K562 (cell line): ENCODE results near the gene CTDSPL. TPM values are rescaled to one million over a fixed set of nuclear protein-coding genes. Genes with fewer than 3 reads are reported as not detected.

ENCODE experiments used
- ARID1B ChIP-seq: fragments of 450-650 bp; IDR thresholded peaks from 2 replicates; pipeline ENCODE4 v1.6.1; 2016; ENCODE audit warnings: antibody characterized with exemption, mild to moderate bottlenecking, inconsistent platforms
- ARNT ChIP-seq, 2 experiments: fragments of 450-650 bp; IDR thresholded peaks; 2 replicates each; pipeline ENCODE4 v1.6.1; 2016; ENCODE audit warnings: mild to moderate bottlenecking in 1 of 2
- BHLHE40 ChIP-seq: IDR thresholded peaks from 2 replicates; pipeline ENCODE4 v1.6.1; 2011; ENCODE audit warnings: low read length, improper control_type of control experiment
- BMI1 ChIP-seq: fragments of 150-350 bp; IDR thresholded peaks from 2 replicates; pipeline ENCODE4 v1.6.1; 2014; ENCODE audit warnings: low read length
- BRF1 ChIP-seq: IDR thresholded peaks from 3 replicates; pipeline ENCODE4 v1.6.1; 2011; ENCODE audit warnings: borderline replicate concordance, mild to moderate bottlenecking; ENCODE audit not compliant: insufficient read length; ENCODE audit errors: extremely low read depth
- CC2D1A ChIP-seq: fragments of 450-650 bp; IDR thresholded peaks from 2 replicates; pipeline ENCODE4 v1.6.1; 2017; ENCODE audit warnings: mild to moderate bottlenecking
- CHD2 ChIP-seq: IDR thresholded peaks from 2 replicates; pipeline ENCODE4 v1.6.1; 2011; ENCODE audit warnings: low read depth, low read length
- E2F3 ChIP-seq: fragments of 250-450 bp; sonication (Bioruptor Pico); IDR thresholded peaks from 2 replicates; pipeline ENCODE4 v1.4.0; 2020; ENCODE audit warnings: mild to moderate bottlenecking
- GABPB2 ChIP-seq: fragments of 250-450 bp; sonication (Bioruptor Pico); conservative IDR thresholded peaks from 2 replicates; pipeline ENCODE4 v1.5.1; 2021; ENCODE audit warnings: mild to moderate bottlenecking
- GMEB1 ChIP-seq: fragments of 250-450 bp; sonication (Bioruptor Pico); IDR thresholded peaks from 2 replicates; pipeline ENCODE4 v1.4.0; 2020; ENCODE audit warnings: mild to moderate bottlenecking
- GTF2E2 ChIP-seq: fragments of 200-800 bp; sonication (Bioruptor generic); IDR thresholded peaks from 2 replicates; pipeline ENCODE4 v1.6.1; 2016; ENCODE audit warnings: missing genetic modification characterization, missing compliant biosample characterization
- HOMEZ ChIP-seq: fragments of 250-450 bp; sonication (Bioruptor Pico); IDR thresholded peaks from 2 replicates; pipeline ENCODE4 v1.4.0; 2020; ENCODE audit warnings: mild to moderate bottlenecking, moderate library complexity
- KDM4B ChIP-seq, 2 experiments: fragments of 450-650 bp in 1 of 2; sonication (generic) in 1 of 2; IDR thresholded peaks; 2 replicates each; pipeline ENCODE4 v1.6.1; 2016 to 2017; ENCODE audit warnings: borderline replicate concordance in 2 of 2, antibody characterized with exemption in 1 of 2, low read depth in 1 of 2, mild to moderate bottlenecking in 1 of 2
- NFIX ChIP-seq: fragments of 250-450 bp; sonication (Bioruptor Pico); IDR thresholded peaks from 2 replicates; pipeline ENCODE4 v1.4.0; 2020; ENCODE audit warnings: low read depth, mild to moderate bottlenecking, moderate library complexity
- NR3C1 ChIP-seq: sonication (generic); formaldehyde crosslinking; IDR thresholded peaks from 2 replicates; pipeline ENCODE4 v1.8.1; 2022; ENCODE audit warnings: missing genetic modification reagents
- RBM15 ChIP-seq: fragments of 200-400 bp; formaldehyde crosslinking; IDR thresholded peaks from 2 replicates; pipeline ENCODE4 v1.6.1; 2018; ENCODE audit warnings: mild to moderate bottlenecking, low read length, moderate library complexity; ENCODE audit not compliant: insufficient read depth
- TSC22D4 ChIP-seq: fragments of 450-650 bp; IDR thresholded peaks from 2 replicates; pipeline ENCODE4 v1.6.1; 2016; ENCODE audit warnings: missing genetic modification characterization, missing biosample characterization, control low read depth
- ZBTB1 ChIP-seq: sonication (generic); formaldehyde crosslinking; IDR thresholded peaks from 2 replicates; pipeline ENCODE4 v1.8.1; 2023; ENCODE audit warnings: missing genetic modification reagents, low read depth, mild to moderate bottlenecking, borderline replicate concordance
- ZNF165 ChIP-seq: fragments of 250-450 bp; sonication (Bioruptor Pico); IDR thresholded peaks from 2 replicates; pipeline ENCODE4 v1.4.0; 2020; ENCODE audit warnings: borderline replicate concordance
- ZNF217 ChIP-seq: sonication (generic); formaldehyde crosslinking; IDR thresholded peaks from 2 replicates; pipeline ENCODE4 v1.8.0; 2022; ENCODE audit warnings: mild to moderate bottlenecking, missing genetic modification reagents
- ZNF232 ChIP-seq: sonication (generic); formaldehyde crosslinking; IDR thresholded peaks from 2 replicates; pipeline ENCODE4 v1.8.0; 2022; ENCODE audit warnings: mild to moderate bottlenecking, missing genetic modification reagents
- ZZZ3 ChIP-seq: fragments of 450-650 bp; IDR thresholded peaks from 2 replicates; pipeline ENCODE4 v1.6.1; 2016; ENCODE audit warnings: antibody characterized with exemption, mild to moderate bottlenecking, moderate library complexity
- polyA plus RNA-seq, 8 experiments: library from polyadenylated mRNA; depleted of rRNA in 4 of 8; stranded (reverse) in 5 of 8; unstranded in 3 of 8; fragments of >200 nt; fragmentation: Nextera tagmentation in 2 of 8; fragmentation: Illumina TruSeq in 1 of 8; extraction: Ambion mirVana in 2 of 8; extraction: Trizol in 1 of 8; gene quantifications; 2 replicates each; pipeline versions ENCODE4 v1.2.1 to v1.2.3, GENCODE V29; 2011 to 2014; ENCODE audit warnings: inconsistent platforms in 1 of 8, missing spikeins in 1 of 8
- total RNA-seq, 7 experiments: library from RNA; depleted of rRNA in 6 of 7; stranded (reverse); fragments of >200 nt in 6 of 7; fragmentation: Illumina TruSeq in 2 of 7; extraction: Trizol in 2 of 7; gene quantifications; 2 replicates each; pipeline versions ENCODE4 v1.2.1 to v1.2.3, GENCODE V29; 2011 to 2021; ENCODE audit warnings: low replicate concordance in 1 of 7
- TF ChIP-seq, protein P1 (sequence below): fragments of 250-450 bp; sonication (Bioruptor Pico); IDR thresholded peaks from 2 replicates; pipeline ENCODE4 v1.8.0; 2021; ENCODE audit warnings: moderate library complexity, mild to moderate bottlenecking, inconsistent platforms
- TF ChIP-seq, protein P2 (sequence below), 3 experiments: IDR thresholded peaks in 2 of 3; conservative IDR thresholded peaks in 1 of 3; 2 replicates each; pipeline ENCODE4 v1.5.1; 2011 to 2012; ENCODE audit warnings: low read length in 3 of 3, mild to moderate bottlenecking in 3 of 3, control low read depth in 2 of 3, improper control_type of control experiment in 1 of 3, inconsistent platforms in 1 of 3, low read depth in 1 of 3, mixed read lengths in 1 of 3, moderate library complexity in 1 of 3; ENCODE audit not compliant: insufficient read depth in 2 of 3
- TF ChIP-seq, protein P3 (sequence below): fragments of 250-450 bp; sonication (Bioruptor Pico); IDR thresholded peaks from 2 replicates; pipeline ENCODE4 v1.8.0; 2021; ENCODE audit warnings: mild to moderate bottlenecking, moderate library complexity

Gene CTDSPL
- total and polyA plus RNA-seq, 9 of the 15 experiments (the other 6 are each of a cell fraction or from before 2014, with no cell fraction given), result 5.1 to 19.3 (median 11.3) TPM

DNA sequence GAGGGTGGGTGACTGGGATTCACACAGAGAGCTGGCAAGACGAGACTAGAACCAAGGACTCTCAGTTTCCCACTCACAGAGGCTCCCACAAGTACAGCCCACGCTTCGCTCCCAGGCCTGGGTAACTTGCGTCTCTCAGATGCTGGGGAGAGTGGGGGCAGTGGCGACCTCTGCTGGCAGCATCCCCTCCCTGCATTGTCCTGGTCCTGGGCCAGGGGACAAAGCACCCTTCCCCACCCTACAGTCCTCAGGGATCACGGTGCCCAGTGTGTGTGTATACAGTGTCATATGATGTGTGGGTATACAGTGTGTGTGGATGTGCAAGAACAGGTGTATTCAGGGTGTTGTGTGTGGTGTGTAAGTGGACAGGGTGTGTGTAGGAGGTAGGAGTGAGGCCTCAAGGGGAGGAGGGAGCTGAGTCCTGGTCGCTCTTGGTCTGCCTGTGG, 141.7 kb downstream of the CTDSPL start (continued):
- TF ChIP-seq, protein P1, sequence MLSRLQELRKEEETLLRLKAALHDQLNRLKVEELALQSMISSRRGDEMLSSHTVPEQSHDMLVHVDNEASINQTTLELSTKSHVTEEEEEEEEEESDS (CRISPR knock-in tag), result no peak
- 0 out of 2 replicates have a peak, but pooled peaks have one; percentile 20 for TF ChIP-seq ARID1B
- TF ChIP-seq ZNF232 (CRISPR knock-in tag), result no peak
- no peak for TF ChIP-seq ZBTB1 (CRISPR knock-in tag)
- TF ChIP-seq GABPB2, result no peak
- TF ChIP-seq TSC22D4 (tag), result no peak
- TF ChIP-seq HOMEZ (CRISPR knock-in tag), result no peak
- TF ChIP-seq NFIX, result no peak
- TF ChIP-seq ARNT (IDR thresholded peaks at IDR 0.05), result 0 out of 4 replicates have a peak, but pooled peaks of 1 of the 2 experiments have one; percentile 40
- TF ChIP-seq, protein P2, sequence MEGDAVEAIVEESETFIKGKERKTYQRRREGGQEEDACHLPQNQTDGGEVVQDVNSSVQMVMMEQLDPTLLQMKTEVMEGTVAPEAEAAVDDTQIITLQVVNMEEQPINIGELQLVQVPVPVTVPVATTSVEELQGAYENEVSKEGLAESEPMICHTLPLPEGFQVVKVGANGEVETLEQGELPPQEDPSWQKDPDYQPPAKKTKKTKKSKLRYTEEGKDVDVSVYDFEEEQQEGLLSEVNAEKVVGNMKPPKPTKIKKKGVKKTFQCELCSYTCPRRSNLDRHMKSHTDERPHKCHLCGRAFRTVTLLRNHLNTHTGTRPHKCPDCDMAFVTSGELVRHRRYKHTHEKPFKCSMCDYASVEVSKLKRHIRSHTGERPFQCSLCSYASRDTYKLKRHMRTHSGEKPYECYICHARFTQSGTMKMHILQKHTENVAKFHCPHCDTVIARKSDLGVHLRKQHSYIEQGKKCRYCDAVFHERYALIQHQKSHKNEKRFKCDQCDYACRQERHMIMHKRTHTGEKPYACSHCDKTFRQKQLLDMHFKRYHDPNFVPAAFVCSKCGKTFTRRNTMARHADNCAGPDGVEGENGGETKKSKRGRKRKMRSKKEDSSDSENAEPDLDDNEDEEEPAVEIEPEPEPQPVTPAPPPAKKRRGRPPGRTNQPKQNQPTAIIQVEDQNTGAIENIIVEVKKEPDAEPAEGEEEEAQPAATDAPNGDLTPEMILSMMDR (IDR thresholded peaks at IDR 0.05 in 2 of 3, conservative IDR thresholded peaks at IDR 0.05 in 1 of 3; ENCODE audit: insufficient read depth in 2 of 3, low read depth in 1 of 3, low read length in 3 of 3), result peak; percentile 79 to 99 (median 86)
- no peak for TF ChIP-seq BMI1
- no peak for TF ChIP-seq ZNF217 (CRISPR knock-in tag)
- TF ChIP-seq KDM4B (IDR thresholded peaks at IDR 0.05; ENCODE audit: borderline replicate concordance in 2 of 2, low read depth in 1 of 2), result no peak
- no peak for TF ChIP-seq E2F3 (CRISPR knock-in tag)
- TF ChIP-seq CC2D1A, result peak; percentile 86
- 0 out of 2 replicates have a peak, but pooled peaks have one; percentile 64 for TF ChIP-seq ZNF165 (CRISPR knock-in tag)
- no peak for TF ChIP-seq RBM15
- TF ChIP-seq CHD2, result no peak
- no peak for TF ChIP-seq BHLHE40
- no peak for TF ChIP-seq BRF1
- TF ChIP-seq, protein P3, sequence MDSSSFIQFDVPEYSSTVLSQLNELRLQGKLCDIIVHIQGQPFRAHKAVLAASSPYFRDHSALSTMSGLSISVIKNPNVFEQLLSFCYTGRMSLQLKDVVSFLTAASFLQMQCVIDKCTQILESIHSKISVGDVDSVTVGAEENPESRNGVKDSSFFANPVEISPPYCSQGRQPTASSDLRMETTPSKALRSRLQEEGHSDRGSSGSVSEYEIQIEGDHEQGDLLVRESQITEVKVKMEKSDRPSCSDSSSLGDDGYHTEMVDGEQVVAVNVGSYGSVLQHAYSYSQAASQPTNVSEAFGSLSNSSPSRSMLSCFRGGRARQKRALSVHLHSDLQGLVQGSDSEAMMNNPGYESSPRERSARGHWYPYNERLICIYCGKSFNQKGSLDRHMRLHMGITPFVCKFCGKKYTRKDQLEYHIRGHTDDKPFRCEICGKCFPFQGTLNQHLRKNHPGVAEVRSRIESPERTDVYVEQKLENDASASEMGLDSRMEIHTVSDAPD (CRISPR knock-in tag), result no peak
- TF ChIP-seq NR3C1 (CRISPR knock-in tag), result no peak
- TF ChIP-seq ZZZ3, result no peak
- TF ChIP-seq GMEB1, result no peak
- TF ChIP-seq GTF2E2 (tag), result no peak
